ENCODE measurements around the gene IFNAR2. TPM values are rescaled to one million over a fixed set of nuclear protein-coding genes. Genes with fewer than 3 reads are reported as not detected.

Gene IFNAR2
- total and polyA plus RNA-seq, 2 donors (not counting 3 experiments of a cell fraction or from before 2014, with no cell fraction given): 22.8 to 42.1 TPM

DNA sequence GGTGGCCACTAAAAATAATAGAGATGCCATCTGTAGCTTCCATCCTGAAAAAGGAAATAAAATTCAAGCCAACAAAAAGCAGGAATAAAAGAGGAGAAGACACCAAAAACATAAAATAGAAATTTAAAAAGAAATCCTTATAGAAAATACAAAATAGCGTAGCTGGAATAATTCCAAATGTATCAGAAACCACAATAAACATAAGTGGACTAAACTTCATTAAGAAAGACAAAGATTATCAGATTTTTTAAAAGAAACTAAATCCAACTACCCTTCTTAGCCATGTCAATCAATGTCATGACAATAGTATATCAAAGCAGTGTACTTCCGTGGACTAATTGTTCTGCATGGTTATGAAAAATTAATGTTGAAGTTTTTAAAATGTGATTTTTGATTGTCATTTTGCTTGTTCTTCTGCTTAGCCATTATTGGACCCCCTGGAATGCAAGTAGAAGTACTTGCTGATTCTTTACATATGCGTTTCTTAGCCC is 49.6 kb downstream of the IFNAR2 start:
- no peaks in the 10 kb centered on the region for H3K4me1 ChIP-seq (ENCODE audit: control insufficient read depth, extremely low read depth, insufficient read depth, low read length)
- H2AFZ ChIP-seq (ENCODE audit: low read depth, low read length): no peak overlapping the region
- H3K9ac ChIP-seq (replicated peaks; ENCODE audit: extremely low read depth, insufficient read depth, low read length): no peak overlapping the region
- TF ChIP-seq MYC (IDR thresholded peaks at IDR 0.05; ENCODE audit: low read depth, low read length) (no peak), EZH2 (IDR thresholded peaks at IDR 0.05; ENCODE audit: borderline replicate concordance, low read depth, low read length, severe bottlenecking) (no peak), GATA2 (IDR thresholded peaks at IDR 0.05; ENCODE audit: insufficient read depth, insufficient read length, low read depth, low read length) (no peak), FOS (IDR thresholded peaks at IDR 0.05; ENCODE audit: borderline replicate concordance, insufficient read depth, low read length) (no peak), POLR2AphosphoS5 (IDR thresholded peaks at IDR 0.05; ENCODE audit: insufficient read depth, low read depth, low read length) (no peak), JUN (IDR thresholded peaks at IDR 0.05; ENCODE audit: borderline replicate concordance, insufficient read depth, insufficient read length, low read depth) (no peak), POLR2A (IDR thresholded peaks at IDR 0.05; ENCODE audit: low read depth, low read length) (no peak)
- TF ChIP-seq, protein P1, sequence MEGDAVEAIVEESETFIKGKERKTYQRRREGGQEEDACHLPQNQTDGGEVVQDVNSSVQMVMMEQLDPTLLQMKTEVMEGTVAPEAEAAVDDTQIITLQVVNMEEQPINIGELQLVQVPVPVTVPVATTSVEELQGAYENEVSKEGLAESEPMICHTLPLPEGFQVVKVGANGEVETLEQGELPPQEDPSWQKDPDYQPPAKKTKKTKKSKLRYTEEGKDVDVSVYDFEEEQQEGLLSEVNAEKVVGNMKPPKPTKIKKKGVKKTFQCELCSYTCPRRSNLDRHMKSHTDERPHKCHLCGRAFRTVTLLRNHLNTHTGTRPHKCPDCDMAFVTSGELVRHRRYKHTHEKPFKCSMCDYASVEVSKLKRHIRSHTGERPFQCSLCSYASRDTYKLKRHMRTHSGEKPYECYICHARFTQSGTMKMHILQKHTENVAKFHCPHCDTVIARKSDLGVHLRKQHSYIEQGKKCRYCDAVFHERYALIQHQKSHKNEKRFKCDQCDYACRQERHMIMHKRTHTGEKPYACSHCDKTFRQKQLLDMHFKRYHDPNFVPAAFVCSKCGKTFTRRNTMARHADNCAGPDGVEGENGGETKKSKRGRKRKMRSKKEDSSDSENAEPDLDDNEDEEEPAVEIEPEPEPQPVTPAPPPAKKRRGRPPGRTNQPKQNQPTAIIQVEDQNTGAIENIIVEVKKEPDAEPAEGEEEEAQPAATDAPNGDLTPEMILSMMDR (IDR thresholded peaks at IDR 0.05; ENCODE audit: extremely low read depth in 1 of 2, insufficient read depth in 1 of 2, low read depth in 1 of 2, low read length in 2 of 2): no peak
- TF ChIP-seq, protein P2, sequence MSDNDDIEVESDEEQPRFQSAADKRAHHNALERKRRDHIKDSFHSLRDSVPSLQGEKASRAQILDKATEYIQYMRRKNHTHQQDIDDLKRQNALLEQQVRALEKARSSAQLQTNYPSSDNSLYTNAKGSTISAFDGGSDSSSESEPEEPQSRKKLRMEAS (IDR thresholded peaks at IDR 0.05; ENCODE audit: insufficient read depth, insufficient read length): no peak
- intact Hi-C loops (cut with micrococcal nuclease): no loop called here
- CTCF ChIA-PET: no interaction called here
- DNase-seq (ENCODE audit: low read depth, low spot score) (no peak), FAIRE-seq (no peak)
- no TSS peak for BruUV-seq (replicated peaks)
- H3K4me2 ChIP-seq (ENCODE audit: insufficient read depth, low read length): no peak overlapping the region
- H3K36me3 ChIP-seq (ENCODE audit: control insufficient read depth in 2 of 2, extremely low read depth in 1 of 2, insufficient read depth in 2 of 2, low read length in 2 of 2): peaks cover 0 to 3% of the 10 kb centered on the region in 2 experiments
- H3K9me3 ChIP-seq (replicated peaks; ENCODE audit: control insufficient read depth, insufficient read depth, low read length): no peaks in the 10 kb centered on the region
- H3K27ac ChIP-seq (ENCODE audit: insufficient read depth, low read depth, low read length): no peak overlapping the region
- no peak overlapping the region for H3K4me3 ChIP-seq (replicated peaks in 1 of 3; ENCODE audit: insufficient read depth in 1 of 3, low read depth in 1 of 3, low read length in 3 of 3)
- no peaks in the 10 kb centered on the region for H4K20me1 ChIP-seq (replicated peaks; ENCODE audit: control insufficient read depth, extremely low read depth, insufficient read depth, low read length)
- POLR2A ChIA-PET: interaction anchor here (0.5 kb wide), 1 partner anchor 259 kb away, joined by 5 read pairs; no protein-coding TSS in a partner anchor
- H3K9me1 ChIP-seq (replicated peaks; ENCODE audit: control insufficient read depth, extremely low read depth, insufficient read depth, low read length): no peaks in the 10 kb centered on the region
- dilution Hi-C loops (cut with MboI; ENCODE audit: extremely low pct_ligation_motif_present, low sequenced_read_pairs): no loop called here
- no peaks in the 10 kb centered on the region for H3K27me3 ChIP-seq (ENCODE audit: control insufficient read depth in 2 of 2, insufficient read depth in 2 of 2, low read length in 2 of 2)
- no peaks in the 10 kb centered on the region for H3K79me2 ChIP-seq (ENCODE audit: control insufficient read depth, insufficient read depth, low read length)

Other genes starting within 250 kb of the IFNAR2 start
- gene OLIG2, start 204.0 kb upstream of the IFNAR2 start, total RNA-seq: not detected in 2 replicates
- not detected in 2 replicates for gene OLIG2, start 204.0 kb upstream of the IFNAR2 start, polyA plus RNA-seq
- not detected in 2 replicates for gene OLIG1, start 159.8 kb upstream of the IFNAR2 start, total RNA-seq
- gene OLIG1, start 159.8 kb upstream of the IFNAR2 start, polyA plus RNA-seq: not detected in 2 replicates
- gene IL10RB, start 36.4 kb downstream of the IFNAR2 start, total RNA-seq: 21.7 and 21.9 TPM in 2 replicates
- 22.5 and 31.4 TPM in 2 replicates for gene IL10RB, start 36.4 kb downstream of the IFNAR2 start, polyA plus RNA-seq
- 44.6 and 47.8 TPM in 2 replicates for gene IFNAR1, start 95.0 kb downstream of the IFNAR2 start, total RNA-seq
- 7.1 and 16.2 TPM in 2 replicates for gene IFNAR1, start 95.0 kb downstream of the IFNAR2 start, polyA plus RNA-seq
- 46.1 and 47.3 TPM in 2 replicates for gene IFNGR2, start 173.5 kb downstream of the IFNAR2 start, total RNA-seq
- 44.2 and 55.3 TPM in 2 replicates for gene IFNGR2, start 173.5 kb downstream of the IFNAR2 start, polyA plus RNA-seq